B cell (primary cell): ENCODE results near the gene DMRTC1.
"Not testable (repeated sequence)": the region's sequence is repeated elsewhere in the genome, so short reads cannot be mapped to it uniquely, and the experiment has no call there.

Source experiments
- EZH2 ChIP-seq: IDR thresholded peaks from 2 replicates; pipeline ENCODE4 v1.6.1; 2012; ENCODE audit warnings: borderline replicate concordance, low read depth, mild to moderate bottlenecking, moderate library complexity, low read length; ENCODE audit not compliant: insufficient read depth, poor library complexity, severe bottlenecking
- TF ChIP-seq, protein P1 (sequence below): fragments of 200-600 bp; IDR thresholded peaks from one replicate; pipeline ENCODE4 v1.8.0; 2022; ENCODE audit warnings: antibody characterized with exemption, mild to moderate bottlenecking

GRCh38 chrX:72916096-72916495 is 27.5 kb downstream of the DMRTC1 start:
- TF ChIP-seq, protein P1, sequence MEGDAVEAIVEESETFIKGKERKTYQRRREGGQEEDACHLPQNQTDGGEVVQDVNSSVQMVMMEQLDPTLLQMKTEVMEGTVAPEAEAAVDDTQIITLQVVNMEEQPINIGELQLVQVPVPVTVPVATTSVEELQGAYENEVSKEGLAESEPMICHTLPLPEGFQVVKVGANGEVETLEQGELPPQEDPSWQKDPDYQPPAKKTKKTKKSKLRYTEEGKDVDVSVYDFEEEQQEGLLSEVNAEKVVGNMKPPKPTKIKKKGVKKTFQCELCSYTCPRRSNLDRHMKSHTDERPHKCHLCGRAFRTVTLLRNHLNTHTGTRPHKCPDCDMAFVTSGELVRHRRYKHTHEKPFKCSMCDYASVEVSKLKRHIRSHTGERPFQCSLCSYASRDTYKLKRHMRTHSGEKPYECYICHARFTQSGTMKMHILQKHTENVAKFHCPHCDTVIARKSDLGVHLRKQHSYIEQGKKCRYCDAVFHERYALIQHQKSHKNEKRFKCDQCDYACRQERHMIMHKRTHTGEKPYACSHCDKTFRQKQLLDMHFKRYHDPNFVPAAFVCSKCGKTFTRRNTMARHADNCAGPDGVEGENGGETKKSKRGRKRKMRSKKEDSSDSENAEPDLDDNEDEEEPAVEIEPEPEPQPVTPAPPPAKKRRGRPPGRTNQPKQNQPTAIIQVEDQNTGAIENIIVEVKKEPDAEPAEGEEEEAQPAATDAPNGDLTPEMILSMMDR: not testable (repeated sequence)
- TF ChIP-seq EZH2: not testable (repeated sequence)
